GM19468 (cell line): ENCODE measurements around the gene KNTC1.
A peak's percentile ranks its signal among the peaks of the same experiment; 100 is the strongest.
"Not testable (repeated sequence)": the region's sequence is repeated elsewhere in the genome, so short reads cannot be mapped to it uniquely, and the experiment has no call there.

Source experiments
- ATAC-seq: cut with Tn5 transposase; IDR thresholded peaks from one replicate; pipeline ENCODE4 v1.9.1; 2021; ENCODE audit warnings: mild to moderate bottlenecking, moderate library complexity, moderate number of reproducible peaks; ENCODE audit not compliant: unreplicated experiment; ENCODE audit errors: extremely low read depth

Gene KNTC1

DNA sequence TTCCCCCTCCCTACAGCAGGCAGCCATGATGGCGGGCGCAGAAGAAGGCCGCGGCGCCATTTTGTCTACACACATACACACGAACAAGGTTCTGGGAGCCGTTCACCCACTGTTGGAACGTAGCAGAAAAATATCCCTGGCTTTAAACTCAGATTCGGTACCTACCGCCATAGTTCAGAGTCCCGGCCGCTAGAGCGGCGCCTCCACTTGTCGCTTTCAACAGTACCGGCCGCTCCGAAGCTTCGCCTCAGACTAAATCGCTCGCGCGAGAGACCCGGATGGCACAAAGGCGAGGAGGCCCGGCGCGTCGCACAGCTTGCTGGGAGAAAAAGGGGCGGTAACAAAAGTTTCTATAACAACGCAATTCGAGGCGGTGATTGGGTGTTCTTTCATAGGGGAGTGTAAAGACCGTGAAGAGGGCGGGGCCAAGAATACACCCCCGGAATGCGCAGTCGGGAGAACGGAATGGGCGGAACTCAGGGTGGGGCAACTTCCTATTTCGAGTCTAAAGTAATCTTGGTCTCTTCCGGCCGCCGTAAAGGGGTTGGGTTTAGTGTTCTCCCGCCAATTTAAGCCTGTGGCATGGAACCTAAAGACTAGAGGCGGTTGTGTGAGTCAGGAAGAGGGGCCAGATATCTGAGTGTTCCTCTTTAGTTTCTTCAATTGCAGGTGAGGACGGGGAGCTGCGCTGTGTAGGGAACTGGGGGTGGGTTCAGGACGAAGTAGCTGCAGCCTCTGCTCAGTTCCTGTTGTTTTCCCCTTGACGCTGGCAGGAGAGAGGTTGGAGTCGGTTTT is at the start of gene KNTC1, which contains the start of gene RSRC2:
Gene KNTC1, plus strand, starts transcription at position 567 of the 795 bp plus-strand sequence. CDS start 2,815 bp downstream, outside the sequence.
Gene RSRC2, minus strand, starts transcription at position 254 of the 795 bp plus-strand sequence. Its CDS starts 83 bp downstream, at position 171.
- ATAC-seq = peak; percentile 85

GRCh38 chr12:122480753-122481152 is 46.3 kb upstream of the KNTC1 start:
- no peak for ATAC-seq

GRCh38 chr12:122481861-122482260 is 45.2 kb upstream of the KNTC1 start:
- no peak for ATAC-seq

DNA sequence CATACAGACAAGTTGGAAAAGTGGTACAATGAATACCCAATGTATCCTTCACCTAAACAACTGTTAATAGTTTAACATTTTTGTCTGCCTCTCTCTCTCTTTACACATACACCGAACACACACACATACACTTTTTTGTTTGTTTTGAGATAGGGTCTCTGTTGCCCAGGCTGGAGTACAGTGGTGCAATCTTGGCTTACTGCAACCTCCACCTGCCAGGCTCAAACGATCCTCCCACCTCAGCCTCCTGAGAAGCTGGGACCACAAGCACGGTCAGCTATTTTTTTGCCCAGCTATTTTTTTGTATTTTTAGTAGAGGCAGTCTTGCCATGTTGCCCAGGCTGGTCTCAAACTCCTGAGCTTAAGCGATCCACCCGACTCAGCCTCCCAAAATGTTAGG is 43.1 kb upstream of the KNTC1 start:
- ATAC-seq = no peak

GRCh38 chr12:122484385-122484784 is 42.7 kb upstream of the KNTC1 start:
- not testable (repeated sequence) for ATAC-seq

DNA sequence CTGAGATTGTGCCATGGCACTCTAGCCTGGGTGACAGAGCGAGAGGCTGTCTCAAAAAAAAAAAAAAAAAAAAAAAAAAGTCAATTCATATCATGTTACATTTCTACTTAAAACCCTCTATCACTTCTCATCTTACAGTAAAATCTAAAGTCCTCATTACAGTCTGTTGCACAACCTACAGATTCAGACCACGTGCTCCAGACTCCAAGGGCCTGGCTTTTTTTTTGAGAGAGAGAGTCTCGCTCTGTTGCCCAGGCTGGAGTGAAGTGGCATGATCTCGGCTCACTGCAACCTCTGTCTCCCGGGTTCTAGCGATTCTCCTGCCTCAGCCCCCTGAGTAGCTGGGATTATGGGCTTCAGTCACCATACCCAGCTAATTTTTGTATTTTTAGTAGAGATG is 40.7 kb upstream of the KNTC1 start:
- not testable (repeated sequence) for ATAC-seq

DNA sequence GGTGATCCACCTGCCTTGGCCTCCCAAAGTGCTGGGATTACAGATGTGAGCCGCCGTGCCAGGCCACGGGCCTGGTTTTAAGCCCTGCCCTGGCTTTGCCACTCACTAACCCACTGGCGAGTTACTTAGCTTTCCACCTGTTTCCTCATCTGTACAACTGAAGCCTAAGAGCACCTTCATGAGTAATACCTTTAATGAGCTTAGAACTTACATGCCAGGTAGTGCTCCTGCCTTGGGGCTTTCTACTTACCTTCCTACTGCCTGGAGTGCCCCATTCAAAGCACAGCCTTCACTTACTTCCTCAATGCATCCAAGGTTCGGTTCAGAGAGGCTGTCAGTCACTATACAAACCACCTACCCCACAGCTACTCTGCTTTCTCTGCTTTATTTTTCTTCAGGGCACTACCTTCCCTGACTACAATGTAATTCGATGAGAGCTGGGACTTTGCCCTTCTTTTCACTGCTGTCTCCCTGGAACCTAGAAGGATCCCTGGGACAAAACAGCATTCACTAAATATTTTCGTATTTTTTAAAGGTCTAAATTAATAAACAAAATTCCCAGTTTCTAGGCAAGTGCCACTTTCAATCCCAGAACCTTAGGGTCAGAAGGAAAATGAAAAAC is 40.1 kb upstream of the KNTC1 start:
- no peak for ATAC-seq

DNA sequence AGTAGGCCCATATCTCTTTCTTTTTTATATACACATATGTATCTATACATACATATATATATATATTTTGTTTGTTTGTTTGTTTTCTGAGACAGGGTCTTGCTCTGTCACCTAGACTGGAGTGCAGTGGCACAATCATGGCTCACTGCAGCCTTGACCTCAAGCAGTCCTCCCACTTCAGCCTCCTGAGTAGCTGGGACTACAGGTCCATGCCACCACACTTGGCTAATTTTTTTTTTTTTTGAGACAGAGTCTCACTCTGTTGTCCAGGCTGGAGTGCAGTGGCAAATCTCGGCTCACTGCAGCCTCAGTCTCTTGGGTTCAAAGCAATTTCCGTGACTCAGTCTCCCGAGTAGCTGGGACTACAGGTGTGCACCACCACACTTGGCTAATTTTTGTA is 39.2 kb upstream of the KNTC1 start:
- not testable (repeated sequence) for ATAC-seq

DNA sequence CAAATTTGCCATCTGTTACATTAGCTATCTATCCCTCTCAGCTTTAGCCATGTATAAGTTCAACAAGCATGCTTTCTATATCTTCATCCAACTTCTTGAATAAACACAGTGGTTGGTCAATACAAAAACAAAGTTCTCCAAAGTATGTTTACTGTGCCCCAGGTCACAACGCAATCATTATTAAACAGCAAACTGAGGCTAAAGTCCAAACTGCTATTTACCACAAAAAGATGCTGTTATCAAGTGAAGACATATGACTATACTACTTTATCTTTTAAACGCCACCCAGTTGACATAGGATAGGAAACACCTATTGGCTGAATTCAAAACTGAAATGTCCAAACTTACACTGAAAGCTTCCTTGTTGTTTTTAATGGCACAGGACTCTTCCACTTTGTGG is 38.0 kb upstream of the KNTC1 start:
- ATAC-seq = no peak

DNA sequence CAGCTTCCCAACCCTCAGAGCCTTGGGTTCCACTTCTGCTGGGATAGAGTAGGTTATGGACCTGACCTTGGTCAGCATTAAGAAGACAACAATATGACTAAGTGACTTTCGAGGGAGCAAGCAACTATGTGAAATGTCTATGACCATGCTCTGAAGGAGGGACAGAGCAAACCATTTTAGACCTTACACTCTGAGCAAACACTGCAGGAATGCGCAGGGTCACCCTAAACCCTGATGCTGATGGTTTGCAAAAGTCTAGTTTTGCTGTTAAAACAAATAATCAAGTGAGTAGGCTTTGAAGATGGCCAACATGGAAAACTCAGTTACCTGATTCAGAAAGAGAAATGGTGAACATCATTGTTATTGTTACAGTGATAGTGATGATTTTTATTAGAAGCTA is 35.1 kb upstream of the KNTC1 start:
- ATAC-seq = no peak

- ATAC-seq = not testable (repeated sequence)
Observed at GRCh38 chr12:122493222-122493621, 33.8 kb upstream of the KNTC1 start.

GRCh38 chr12:122495258-122495657 is 31.8 kb upstream of the KNTC1 start:
- ATAC-seq = no peak

DNA sequence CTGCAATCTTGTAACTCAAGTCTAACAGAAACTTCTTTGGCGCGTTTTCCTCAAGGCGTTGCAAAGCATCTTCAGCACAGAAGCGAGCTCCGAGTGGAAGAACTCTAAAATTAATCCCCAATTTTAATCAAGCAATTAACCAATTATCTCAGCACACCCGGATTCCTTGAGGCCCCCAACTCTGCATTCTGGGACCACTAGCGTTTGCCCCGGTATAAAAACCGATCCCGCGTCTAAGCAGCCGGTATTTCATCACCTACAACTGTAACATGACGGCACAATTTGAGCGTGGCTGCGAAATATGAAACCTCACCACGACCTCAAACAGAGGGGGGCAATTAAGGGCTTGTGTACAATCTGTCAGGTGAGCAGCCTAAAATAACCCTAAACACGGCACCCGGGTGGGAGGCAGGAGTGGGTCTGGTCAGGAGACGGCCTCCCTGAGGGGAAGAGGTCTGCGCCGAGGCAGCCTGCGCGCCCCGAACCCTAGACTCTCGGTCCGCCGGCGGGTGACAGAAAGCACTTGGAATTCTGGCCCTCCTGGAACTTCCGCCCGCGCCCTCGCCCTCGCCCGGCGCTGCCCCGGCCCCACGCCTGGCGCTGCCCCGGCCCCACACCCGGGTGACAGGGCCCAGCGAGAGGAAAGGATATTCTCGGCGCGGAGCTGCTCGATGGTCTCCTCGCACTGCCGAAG is 26.9 kb upstream of the KNTC1 start:
- no peak for ATAC-seq

GRCh38 chr12:122500685-122501488 is 26.2 kb upstream of the KNTC1 start, which contains the start of gene ZCCHC8:
ZCCHC8 (minus strand) TSS chr12:122500932; CDS start chr12:122500840, 92 bp downstream.
- ATAC-seq = peak; percentile 90

- no peak for ATAC-seq
Observed at GRCh38 chr12:122501489-122501989, 25.5 kb upstream of the KNTC1 start.

DNA sequence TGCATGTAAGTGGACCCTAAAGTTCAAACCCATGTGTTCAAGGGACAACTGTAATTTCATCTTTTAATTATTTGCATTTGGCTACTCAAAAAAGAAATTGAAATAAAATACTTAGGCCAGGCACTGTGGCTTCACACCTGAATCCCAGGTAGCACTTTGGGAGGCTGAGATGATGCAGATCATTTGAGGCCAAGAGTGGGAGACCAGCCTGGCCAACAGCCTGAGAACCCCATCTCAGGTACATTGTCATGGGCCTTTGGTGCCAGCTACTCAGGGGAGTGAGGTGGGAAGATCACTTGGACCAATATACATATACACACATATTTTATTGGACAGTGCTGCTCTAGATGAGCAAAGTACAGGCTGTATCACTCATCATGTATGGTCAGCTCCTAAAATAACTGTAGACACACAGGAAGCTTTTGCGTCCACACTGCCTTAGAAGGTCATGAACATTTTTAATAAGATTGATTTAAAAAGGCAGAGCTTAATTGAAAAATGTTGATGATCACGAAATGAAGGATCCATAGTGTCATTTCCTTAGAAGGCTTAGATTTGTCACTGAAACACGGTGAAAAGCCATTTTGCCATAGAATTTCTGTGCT is 23.8 kb upstream of the KNTC1 start:
- ATAC-seq = no peak

DNA sequence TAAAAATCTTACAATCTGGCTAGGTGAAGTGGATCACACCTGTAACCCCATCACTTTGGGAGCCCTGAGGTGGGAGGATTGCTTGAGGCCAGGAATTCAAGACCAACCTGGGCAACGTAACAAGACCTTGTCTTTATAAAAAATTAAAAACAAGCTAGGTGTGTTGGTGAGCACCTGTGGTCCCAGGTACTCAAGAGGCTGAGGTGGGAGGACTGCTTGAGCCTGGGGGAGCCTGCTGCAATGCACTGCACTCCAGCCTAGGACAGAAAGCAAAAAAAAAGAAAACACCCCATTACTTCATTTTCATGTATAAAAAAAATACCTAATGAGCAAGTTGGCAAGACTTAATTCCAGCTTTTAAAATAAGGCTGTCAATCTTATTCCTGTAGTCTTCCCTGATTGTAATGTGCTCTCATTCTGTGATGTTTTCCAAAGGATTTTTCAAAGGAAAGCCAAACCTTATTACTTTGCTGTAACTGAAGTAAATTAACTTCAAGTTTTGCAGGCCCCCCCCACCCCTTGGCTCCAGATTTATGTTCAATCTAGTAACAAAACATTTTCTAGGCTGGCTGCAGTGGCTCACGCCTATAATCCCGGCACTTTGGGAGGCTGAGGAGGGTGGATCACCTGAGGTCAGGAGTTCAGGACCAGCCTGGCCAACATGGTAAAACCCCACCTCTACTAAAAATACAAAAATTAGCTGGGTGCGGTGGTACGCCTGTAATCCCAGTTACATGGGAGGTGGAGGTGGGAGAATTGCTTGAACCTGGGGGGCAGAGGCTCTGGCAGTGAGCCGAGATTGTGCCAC is 23.1 kb upstream of the KNTC1 start:
- ATAC-seq = no peak

DNA sequence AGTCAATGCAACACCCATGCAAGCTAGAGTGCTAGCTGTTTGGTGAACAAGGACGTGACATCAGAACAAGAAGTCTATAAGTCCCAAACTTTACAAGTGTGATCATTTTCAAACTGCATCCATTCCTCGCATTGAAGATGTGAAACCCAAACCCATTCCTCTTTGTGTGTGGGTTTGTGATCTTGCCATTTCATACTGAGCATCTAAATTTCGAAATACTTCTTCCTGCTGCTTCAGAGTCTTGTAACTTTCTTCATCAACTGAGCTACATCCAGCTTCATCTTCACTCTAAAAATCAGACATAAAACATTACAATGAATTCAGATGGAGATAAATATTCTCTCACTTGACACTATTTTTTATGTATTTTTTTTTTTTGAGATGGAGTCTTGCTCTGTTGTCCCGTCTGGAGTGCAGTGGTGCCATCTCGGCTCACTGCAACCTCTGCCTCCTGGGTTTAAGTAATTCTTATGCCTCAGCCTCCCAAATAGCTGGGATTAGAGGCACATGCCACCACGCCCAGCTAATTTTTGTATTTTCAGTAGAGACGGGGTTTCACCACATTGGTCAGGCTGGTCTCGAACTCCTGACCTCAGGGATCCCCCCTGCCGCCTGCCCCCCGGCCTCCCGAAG is 21.5 kb upstream of the KNTC1 start:
- no peak for ATAC-seq
